ENCODE results near the gene CDC25A.
"Not testable (repeated sequence)": the region's sequence is repeated elsewhere in the genome, so short reads cannot be mapped to it uniquely, and the experiment has no call there.

Gene CDC25A

GRCh38 chr3:48188266-48189201 is at the start of gene CDC25A:
TSS of gene CDC25A (minus strand) at chr3:48188417. CDS start at chr3:48187947, 470 bp downstream.
- DNase-seq: peak; percentile 99

GRCh38 chr3:48236531-48236930 is 48.3 kb upstream of the CDC25A start:
- peak; percentile 46 for DNase-seq

DNA sequence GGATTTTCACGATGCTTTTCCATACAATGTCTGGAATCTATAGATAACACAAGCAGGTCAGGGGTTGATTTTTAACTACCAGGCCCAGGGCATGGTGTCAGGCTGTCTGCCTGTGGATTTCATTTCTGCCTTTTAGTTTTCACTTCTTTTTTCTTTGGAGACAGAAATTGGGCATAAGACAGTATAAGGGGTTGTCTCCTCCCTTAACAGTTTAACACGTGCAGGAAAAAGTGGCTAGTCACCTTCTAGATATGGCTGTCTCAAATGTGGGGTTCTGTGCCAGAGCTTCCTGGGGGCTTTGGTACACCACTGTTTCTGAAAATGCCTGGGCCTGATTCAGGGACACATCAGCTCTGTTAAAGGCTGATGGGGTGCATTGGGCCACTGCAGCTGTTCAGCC is 45.3 kb upstream of the CDC25A start:
- DNase-seq: peak; percentile 7

DNA sequence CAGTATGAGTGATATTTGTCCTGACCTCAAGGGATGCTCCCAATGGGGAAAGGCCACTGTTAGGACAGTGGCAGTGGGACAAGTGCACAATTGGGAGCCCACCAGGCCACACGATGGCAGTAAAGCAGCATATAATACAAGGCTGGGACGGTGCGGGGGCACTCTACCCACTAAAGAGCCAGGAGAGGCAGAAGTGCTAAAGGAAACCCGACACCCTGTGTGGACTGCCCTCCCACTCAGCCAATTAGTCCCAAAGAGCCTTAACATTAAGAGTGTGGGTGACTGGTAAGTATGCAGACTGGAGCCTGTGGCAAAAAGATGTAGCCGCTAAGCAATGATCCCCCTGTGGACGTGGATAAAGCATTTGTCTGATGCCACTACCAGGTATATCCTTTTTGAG is 44.5 kb upstream of the CDC25A start:
- peak; percentile 89 for DNase-seq

- DNase-seq: no peak
Measured at GRCh38 chr3:48232232-48232631, 44.0 kb upstream of the CDC25A start.

DNA sequence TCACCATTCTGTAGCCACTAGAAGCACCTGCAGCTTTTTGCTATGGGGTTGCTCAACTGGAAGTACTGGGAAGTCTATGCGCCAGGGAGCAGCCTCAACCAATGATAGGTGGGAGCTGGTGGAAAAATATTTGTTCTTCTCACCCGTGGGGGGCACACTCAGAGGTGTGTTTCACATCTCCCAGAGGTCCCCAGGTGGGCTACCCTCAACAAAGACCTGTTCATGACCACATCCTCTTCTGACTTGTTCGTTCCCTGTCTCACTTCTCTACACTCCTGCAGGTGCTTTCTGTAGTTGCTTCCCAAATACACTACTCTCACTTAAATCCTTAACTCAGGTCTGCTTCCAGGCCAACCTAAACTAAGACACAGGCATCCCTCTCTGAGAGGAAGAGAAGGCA is 38.7 kb upstream of the CDC25A start:
- DNase-seq: peak; percentile 34

GRCh38 chr3:48225587-48225986 is 37.4 kb upstream of the CDC25A start:
- no peak for DNase-seq

- no peak for DNase-seq
Measured at GRCh38 chr3:48222616-48223513, 34.6 kb upstream of the CDC25A start, which contains the start of gene CAMP. TSS of gene CAMP (plus strand) at chr3:48223495. CDS start at chr3:48223512, 17 bp downstream.

DNA sequence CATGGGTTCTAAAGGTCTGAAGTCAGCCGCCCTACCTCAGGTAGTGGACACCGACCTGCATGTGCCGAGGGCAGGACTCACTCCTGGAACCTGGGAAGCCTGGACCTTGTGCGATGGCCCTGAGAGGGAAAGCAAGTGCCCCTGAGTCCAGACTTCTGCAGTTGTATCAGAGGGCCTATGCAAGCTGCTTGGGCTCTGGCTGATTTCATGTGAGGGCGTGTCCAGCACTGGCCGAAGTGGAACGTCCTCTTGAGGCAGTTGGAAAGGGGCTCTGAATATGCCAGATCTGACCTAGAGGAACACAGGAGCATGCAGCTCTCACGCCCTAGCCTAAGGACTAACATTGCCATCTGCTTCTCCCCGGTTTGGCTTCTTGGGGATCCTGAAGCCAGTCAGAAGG is 32.5 kb upstream of the CDC25A start:
- DNase-seq: no peak

GRCh38 chr3:48219543-48219942 is 31.3 kb upstream of the CDC25A start:
- DNase-seq: no peak

GRCh38 chr3:48218537-48218936 is 30.3 kb upstream of the CDC25A start:
- no peak for DNase-seq

DNA sequence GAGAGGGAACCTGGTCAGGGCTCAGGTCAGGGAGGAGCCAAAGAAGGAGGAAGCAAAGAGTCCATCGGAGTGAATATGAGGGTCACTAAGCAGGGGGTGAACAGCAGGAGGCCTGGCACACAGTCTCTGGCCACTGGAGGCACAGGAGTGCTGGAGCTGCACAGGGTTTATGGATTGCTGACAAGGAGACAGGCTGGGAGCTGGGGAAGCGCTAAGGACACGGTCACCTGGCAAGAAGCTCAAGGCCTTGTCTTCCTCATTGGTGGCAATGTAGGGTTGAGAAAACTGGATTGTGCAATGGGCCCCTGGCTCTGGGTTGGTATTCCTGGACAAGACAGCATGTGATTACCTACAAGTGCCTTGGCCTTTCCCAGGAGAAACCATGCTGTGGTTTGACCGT is 29.2 kb upstream of the CDC25A start:
- DNase-seq: no peak

DNA sequence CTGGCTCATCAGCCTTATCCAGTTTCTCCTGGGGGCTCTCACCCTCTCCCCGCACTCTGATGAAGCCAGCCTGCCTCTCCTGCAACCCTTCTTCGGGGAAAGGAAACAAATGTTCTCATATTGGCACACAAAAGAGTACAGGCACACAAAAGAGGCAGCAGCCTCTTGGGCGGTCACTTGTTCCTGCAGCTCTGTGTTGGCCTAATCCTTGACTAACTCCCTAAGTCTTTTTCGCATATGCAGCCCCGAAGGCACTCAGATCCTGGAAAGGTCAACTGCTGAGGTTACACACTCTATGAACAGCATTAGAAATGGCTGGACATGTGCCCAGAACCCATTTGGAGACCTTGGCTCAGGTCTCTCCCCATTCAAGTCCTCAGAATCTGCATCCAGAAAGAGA is 27.7 kb upstream of the CDC25A start:
- DNase-seq: no peak

GRCh38 chr3:48215466-48215865 is 27.2 kb upstream of the CDC25A start:
- no peak for DNase-seq

GRCh38 chr3:48215019-48215418 is 26.8 kb upstream of the CDC25A start:
- no peak for DNase-seq

DNA sequence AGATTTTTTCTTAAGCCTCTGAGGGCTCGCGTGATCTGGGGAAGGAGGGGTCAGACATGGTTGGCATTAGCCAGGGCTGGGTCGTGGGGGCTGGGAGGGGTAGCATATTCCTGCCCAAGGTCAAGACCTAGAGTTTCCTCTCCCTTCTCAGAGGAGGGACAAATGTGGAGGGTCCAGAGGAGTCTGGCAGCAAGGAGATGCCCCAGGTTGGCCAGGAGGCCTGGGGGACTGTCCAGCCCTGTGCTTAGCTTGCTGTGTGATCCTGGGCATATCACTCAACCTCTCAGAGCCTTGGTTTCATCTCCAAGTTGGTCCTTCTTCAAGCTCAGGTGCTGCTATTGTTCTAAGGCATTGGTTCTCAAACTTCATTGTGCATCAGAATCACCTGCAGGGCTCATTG is 26.0 kb upstream of the CDC25A start:
- no peak for DNase-seq

GRCh38 chr3:48211776-48212175 is 23.6 kb upstream of the CDC25A start:
- not testable (repeated sequence) for DNase-seq

- DNase-seq: not testable (repeated sequence)
Measured at GRCh38 chr3:48210534-48210933, 22.3 kb upstream of the CDC25A start.

DNA sequence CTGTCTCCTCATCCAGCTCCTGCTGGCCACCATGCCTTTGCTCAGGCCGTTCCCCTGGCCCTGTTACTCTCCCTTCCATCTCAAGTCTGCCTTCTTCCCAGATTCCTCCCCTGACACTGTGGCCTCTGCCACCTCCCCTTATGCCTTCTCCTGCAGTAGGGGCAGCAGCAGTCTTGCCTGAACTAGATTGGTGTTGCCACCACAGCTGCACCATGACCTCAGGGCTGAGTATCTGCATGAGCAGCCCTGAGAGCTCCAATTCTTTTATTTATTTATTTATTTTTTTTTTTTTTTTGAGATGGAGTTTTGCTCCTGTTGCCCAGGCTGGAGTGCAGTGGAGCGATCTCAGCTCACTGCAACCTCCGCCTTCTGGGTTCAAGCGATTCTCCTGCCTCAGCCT is 21.2 kb upstream of the CDC25A start:
- no peak for DNase-seq

DNA sequence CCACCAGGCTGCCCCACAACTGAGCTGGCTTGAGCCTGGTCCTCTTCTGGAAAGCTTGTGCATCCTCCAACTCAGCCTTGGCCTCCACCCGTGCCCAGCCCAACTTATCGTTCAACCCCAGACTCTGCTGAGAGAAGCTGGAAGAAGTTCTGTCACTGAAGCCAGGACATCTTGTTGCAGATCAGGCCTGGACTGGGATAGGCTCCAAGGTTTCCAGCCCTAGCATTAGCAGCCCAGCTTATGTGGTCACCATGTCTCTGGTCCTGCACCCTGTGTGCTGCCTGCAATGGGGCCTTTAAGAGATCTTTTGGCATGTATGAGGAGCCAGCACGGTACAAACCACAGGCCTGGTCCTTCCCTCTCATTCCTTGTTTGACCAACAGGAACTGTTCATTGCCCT is 19.9 kb upstream of the CDC25A start:
- no peak for DNase-seq

DNA sequence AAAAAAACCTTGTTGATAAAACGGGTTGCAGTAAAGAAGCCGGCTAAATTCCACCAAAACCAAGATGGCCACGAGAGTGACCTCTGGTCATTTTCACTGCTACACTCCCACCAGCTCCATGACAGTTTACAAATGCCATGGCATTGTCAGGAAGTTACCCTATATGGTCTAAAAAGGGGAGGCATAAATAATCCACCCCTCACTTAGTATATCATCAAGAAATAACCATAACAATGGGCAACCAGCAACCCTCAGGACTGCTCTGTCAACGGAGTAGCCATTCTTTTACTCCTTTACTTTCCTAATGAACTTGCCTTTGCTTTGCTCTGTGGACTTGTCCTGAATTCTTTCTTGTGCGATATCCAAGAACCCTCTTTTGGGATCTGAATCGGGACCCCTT is 14.4 kb upstream of the CDC25A start:
- no peak for DNase-seq

DNA sequence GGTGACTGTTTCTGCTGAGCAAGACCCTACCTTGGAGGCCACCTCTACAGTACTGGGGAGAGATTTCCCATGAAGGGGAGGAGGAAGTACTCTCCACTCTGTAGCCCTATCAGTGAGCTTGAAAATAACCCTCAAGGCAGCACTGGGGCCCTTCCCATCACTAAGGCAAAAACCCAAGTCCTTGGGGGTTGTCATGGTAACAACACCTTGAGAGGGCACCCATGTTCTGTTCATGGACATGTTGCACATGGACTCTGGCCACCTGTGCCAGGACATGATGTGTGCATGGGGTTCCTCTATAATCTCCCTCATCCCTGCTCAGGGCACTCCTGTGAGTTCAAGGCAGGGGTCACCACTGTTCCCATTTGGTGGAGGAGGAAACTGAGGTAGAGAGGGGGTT is 10.9 kb upstream of the CDC25A start:
- DNase-seq: peak; percentile 38

DNA sequence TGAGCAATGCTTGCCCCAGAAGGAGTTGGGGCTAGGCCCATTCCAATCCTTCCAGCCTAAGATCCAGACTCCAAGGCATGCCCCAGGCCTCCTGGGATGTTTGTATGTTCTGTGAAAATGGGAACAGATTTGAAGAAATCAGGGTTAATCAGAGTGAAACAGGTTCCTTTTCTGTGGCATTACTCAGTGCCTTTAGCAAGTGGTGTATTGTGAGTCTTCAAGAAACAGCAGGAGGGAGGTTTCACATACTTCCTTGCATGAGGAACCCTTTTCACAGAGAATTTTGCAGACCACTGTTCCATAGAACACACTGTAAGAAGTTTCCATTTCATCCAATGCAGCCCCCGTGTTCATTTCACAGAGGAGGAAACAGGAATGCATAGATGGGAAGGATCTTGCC is 8.4 kb upstream of the CDC25A start:
- no peak for DNase-seq
